ENCODE measurements around the gene CALY.
A peak's percentile ranks its signal among the peaks of the same experiment; 100 is the strongest.

Gene CALY

DNA sequence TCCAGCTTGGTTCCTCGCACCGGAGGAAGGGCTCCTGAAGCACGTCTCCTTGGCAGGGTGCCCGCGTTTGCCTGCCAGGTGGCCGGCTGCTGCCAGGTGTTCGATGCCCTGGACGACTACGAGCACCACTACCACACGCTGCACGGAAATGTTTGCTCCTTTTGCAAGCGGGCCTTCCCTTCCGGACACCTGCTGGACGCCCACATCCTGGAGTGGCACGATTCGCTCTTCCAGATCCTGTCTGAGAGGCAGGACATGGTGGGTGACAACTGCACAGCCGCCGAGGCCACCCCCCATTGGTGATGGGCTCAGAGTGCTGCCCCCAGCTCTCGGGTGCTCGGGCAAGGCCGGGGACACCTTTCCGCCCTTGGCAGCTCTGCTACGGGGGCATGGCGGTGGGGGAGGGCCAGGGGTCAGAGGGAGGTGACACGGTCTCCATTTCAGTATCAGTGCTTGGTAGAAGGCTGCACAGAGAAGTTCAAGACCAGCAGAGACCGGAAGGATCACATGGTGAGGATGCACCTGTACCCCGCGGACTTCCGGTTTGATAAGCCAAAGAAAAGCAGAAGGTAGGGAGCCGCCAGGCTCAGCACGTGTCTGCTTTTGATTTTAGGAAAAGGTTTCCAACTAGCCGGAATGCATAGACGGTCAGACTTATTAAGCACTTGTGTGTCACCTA is 26.8 kb downstream of the CALY start:
- DNase-seq, result no peak

GRCh38 chr10:133309100-133309719 is 27.5 kb downstream of the CALY start:
- DNase-seq, result peak; percentile 89 to 99 (median 96)

DNA sequence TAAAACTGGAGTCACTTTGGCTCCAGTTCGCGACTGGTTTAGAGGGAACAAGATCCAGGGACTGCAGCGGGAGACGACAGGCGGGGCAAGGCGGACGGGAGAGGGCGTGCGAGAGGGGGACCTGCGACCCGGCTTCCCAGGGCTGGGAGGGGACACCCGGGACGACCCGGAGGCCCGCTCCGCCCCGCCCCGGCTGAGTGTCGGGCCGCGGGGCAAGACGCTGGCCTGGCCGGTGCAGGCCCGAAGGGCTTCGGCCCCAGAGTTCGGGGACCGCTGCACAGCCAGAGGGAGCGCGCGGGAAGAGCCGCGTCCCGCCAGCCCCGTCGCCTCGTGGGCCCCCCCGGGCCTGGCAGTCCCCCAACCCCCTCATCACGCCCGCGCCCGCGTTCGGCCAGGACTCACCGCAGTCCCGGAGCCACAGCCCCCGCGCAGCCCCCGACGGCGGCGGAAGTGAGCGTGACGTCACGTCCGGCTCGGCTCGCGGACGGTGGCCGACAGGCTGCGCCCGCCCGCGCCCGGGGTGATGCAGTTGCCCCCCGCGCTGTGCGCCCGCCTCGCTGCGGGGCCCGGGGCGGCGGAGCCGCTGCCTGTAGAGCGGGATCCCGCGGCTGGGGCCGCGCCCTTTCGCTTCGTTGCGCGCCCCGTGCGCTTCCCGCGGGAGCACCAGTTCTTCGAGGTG is 28.1 kb downstream of the CALY start, which contains the start of the genes TUBGCP2 and ZNF511:
TUBGCP2 (minus strand) TSS at position 452 of the 679 bp plus-strand sequence. CDS start 5,931 bp downstream, outside the sequence.
ZNF511 (plus strand) TSS at position 494 of the 679 bp plus-strand sequence; CDS start at position 524, 30 bp downstream.
- DNase-seq, result peak; percentile 80 to 99 (median 96)

DNA sequence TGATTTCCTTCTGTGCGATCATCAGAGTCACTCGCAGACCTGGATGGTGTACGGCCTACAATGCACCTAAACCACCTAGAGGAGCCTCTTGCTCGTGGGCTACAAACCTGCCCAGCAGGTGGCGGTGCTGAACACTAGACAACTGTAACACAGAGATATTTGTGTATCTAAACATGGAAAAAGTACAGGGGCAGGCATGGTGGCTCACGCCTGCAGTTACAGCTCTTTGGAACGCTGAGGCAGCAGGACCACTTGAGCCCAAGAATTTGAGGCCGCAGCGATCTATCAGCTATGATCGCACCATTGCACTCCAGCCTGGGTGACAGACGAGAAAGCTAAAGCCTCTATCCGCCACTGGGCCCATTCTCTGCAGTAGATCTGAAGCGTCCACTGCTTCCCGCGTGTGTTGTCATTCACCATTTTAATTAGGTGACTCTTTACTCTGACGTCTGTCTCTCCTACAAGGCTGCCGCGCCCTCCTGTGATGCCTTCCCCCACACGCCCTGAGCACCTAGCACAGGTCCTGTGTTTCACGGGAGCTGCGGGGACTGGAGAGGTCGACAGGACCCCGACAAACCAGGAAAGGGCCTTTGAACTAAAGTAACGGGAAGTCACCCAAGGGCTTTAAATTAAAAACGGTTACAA is 28.8 kb downstream of the CALY start:
- DNase-seq, result peak; percentile 74 to 89 (median 87)

GRCh38 chr10:133306941-133307379 is 29.7 kb downstream of the CALY start:
- no peak for DNase-seq

GRCh38 chr10:133306097-133306476 is 30.6 kb downstream of the CALY start:
- no peak for DNase-seq

- DNase-seq, result no peak
Measured at GRCh38 chr10:133303206-133303605, 33.5 kb downstream of the CALY start.

- DNase-seq, result no peak
Measured at GRCh38 chr10:133302230-133302629, 34.5 kb downstream of the CALY start.

GRCh38 chr10:133299738-133300137 is 37.0 kb downstream of the CALY start:
- no peak for DNase-seq

DNA sequence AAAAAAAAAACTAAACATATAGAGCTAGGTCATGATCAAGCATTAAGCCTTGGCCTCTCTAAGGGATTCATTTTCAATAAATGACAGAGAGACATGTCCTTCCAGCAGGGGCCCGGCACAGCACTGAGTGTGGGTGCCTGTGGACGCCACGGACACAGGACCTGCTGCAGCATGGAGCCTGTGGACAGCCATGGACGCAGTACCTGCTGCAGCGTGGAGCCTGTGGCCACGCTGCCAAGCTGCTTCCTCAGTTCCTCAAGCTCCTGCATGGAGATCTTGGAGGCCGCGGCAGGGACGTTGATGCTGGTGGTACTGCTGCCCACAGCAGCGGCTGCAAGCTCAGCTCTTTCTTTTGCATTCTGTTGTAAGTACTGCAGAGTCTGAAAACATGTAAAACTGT is 37.5 kb downstream of the CALY start:
- DNase-seq, result no peak

DNA sequence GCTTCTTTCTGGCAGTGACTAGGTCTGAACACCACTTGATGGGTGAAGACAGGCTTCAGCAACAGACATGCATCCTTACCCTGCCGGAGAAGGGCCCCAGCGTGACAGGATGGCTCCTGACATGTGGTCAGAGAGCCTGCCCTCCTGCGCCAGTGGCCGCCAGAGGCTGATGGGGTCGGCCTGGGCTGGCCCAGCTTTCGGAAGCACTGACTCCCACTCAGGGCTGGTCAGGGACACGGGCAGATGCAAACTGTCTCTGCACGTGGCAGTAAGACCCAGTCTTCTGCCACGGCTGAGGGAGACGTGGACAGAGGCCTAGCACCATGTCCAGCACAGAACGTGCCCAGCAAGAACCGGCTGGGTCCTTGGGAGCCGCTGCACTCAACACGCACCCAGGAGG is 38.2 kb downstream of the CALY start:
- DNase-seq, result no peak

GRCh38 chr10:133297504-133297903 is 39.2 kb downstream of the CALY start:
- DNase-seq, result no peak

- no peak for DNase-seq
Measured at GRCh38 chr10:133295426-133296320, 41.0 kb downstream of the CALY start.

- no peak for DNase-seq
Measured at GRCh38 chr10:133294189-133294588, 42.5 kb downstream of the CALY start.

DNA sequence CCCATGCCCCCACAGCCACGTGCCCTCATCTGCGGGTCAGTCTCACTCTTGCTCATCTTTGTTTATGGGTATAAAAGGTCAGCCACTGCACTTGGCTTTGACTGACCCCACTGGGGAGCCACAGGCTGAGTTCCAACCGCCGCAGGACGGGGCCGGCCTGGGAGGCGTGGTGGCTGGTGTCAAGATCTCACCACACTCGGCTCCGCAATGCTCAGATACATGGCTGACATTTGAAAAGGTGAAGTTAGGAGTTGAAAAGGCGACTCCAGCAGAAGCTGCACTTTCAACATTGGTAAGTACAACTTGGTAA is 42.9 kb downstream of the CALY start:
- no peak for DNase-seq

DNA sequence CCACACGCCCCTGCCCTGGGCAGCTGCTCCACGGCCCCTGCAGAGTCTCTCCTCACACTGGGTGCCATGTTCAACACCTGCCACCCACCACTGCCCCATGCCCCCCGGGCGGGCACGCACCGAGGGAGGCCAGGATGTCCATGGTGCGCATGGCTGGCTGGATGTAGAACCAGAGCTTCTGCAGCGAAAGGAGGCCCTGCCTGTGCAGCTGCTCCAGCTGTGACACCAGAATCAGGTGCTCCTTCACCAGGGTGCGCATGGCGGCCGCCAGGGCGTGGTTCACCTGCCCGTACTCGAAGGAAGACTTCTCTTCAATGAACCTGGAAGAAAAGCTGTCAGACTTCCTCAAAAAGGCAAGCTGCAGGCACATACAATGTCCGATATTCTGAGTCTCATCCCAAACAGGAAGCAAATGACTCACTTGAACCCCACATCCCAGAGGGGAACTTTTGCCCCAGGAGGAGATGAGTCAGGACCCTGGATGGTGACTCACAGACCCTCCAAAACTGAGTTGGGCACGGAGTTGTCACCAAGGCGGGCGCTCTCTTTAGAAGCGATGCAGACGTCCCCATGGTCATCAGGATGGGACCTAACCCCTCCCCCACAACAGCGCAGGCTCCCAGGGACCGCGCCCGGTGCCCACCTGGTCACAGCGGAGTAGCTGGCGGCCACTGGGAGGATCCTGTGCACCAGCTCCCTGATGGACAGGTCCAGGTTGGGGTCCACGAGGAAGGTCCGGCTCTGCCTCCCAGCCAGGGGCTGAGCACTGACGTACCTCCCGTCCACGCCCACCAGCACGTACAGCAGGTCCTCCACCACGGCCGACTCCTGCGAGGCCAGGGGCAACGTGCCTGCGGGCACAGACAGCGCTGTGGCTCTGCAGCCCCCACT is 43.5 kb downstream of the CALY start:
- no peak for DNase-seq

- no peak for DNase-seq
Measured at GRCh38 chr10:133289761-133290160, 46.9 kb downstream of the CALY start.

GRCh38 chr10:133287832-133288500 is 48.7 kb downstream of the CALY start:
- no peak for DNase-seq

DNA sequence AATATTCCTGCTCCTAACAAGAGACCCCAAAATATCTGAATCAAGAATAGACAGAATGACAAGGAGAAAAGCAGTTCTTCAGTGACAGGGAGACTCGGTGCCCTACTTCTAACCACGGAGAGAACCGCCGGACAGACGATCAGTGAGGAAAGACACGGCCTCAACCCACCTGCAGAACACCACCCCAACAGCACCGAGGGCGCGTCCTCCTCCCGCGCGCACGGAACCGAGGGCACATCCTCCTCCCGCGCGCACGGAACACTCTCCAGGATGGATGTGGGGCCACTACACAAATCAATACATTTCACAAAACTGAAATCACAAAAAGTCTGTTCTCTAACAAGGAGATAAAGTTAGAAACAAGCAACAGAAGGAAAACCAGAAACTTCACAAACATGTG is 50.3 kb downstream of the CALY start:
- no peak for DNase-seq

DNA sequence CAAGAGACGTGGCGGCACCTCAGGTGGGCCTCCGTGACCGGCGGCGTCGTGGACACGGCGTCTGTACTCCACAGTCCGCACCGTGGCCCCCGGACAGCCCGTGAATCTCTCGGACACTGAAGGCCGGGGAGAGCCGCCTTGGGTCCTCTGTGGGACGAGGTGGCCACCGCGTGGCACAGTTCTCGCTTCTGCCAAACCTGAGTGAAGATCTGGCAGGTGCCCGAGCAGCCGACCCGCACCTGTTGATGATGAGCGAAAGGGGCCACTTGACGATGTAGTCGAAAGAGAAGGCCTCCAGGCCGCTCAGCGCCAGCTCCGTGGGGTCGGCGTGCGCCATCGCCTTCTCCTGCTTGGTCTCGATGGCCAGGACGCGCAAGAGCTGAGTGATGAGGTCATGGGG is 51.5 kb downstream of the CALY start:
- no peak for DNase-seq

GRCh38 chr10:133283931-133284330 is 52.8 kb downstream of the CALY start:
- no peak for DNase-seq
